Osteocyte (in vitro differentiated cells): ENCODE measurements around the gene FASTKD1. TPM values are rescaled to one million over a fixed set of nuclear protein-coding genes. Genes with fewer than 3 reads are reported as not detected.
"Not testable (repeated sequence)": the region's sequence is repeated elsewhere in the genome, so short reads cannot be mapped to it uniquely, and the experiment has no call there.

Experiments used
- DNase-seq: peaks from one replicate; pipeline ENCODE4 v3.0.0; 2021; ENCODE audit warnings: mixed read lengths; ENCODE audit not compliant: unreplicated experiment; ENCODE audit errors: extremely low spot score
- H3K27ac Mint-ChIP-seq: one replicate; pipeline ENCODE4 v1.8.0; 2021; ENCODE audit warnings: mild to moderate bottlenecking, mixed read lengths; ENCODE audit not compliant: unreplicated experiment
- H3K27me3 Mint-ChIP-seq: one replicate; pipeline ENCODE4 v1.8.0; 2021; ENCODE audit warnings: mixed read lengths; ENCODE audit not compliant: unreplicated experiment
- H3K36me3 Mint-ChIP-seq: one replicate; pipeline ENCODE4 v1.8.0; 2021; ENCODE audit warnings: mixed read lengths; ENCODE audit not compliant: unreplicated experiment
- H3K4me1 Mint-ChIP-seq: one replicate; pipeline ENCODE4 v1.8.0; 2021; ENCODE audit warnings: mixed read lengths; ENCODE audit not compliant: unreplicated experiment
- H3K4me3 Mint-ChIP-seq: one replicate; pipeline ENCODE4 v1.8.0; 2021; ENCODE audit warnings: mild to moderate bottlenecking, moderate library complexity, mixed read lengths; ENCODE audit not compliant: unreplicated experiment
- H3K9me3 Mint-ChIP-seq: one replicate; pipeline ENCODE4 v1.8.0; 2021; ENCODE audit warnings: mixed read lengths; ENCODE audit not compliant: unreplicated experiment
- total RNA-seq: library from RNA; stranded (reverse); gene quantifications from 2 replicates; pipeline ENCODE4 v1.2.1, GENCODE V29; 2021
- TF ChIP-seq, protein P1 (sequence below): fragments of 200-600 bp; sonication (generic); IDR thresholded peaks from 2 replicates; pipeline ENCODE4 v1.5.0; 2021; ENCODE audit warnings: antibody characterized with exemption, mild to moderate bottlenecking, moderate library complexity

The FASTKD1 gene
- total RNA-seq, 1 donor from 2014 or later: 15.6 TPM

GRCh38 chr2:169540146-169540545 is 33.5 kb downstream of the FASTKD1 start:
- Mint-ChIP-seq H3K36me3 (peaks cover 12% of the 10 kb centered on the region), H3K4me3 (no peak overlapping the region), H3K4me1 (no peaks in the 10 kb centered on the region), H3K9me3 (no peaks in the 10 kb centered on the region), H3K27me3 (no peaks in the 10 kb centered on the region), H3K27ac (no peak overlapping the region)
- TF ChIP-seq, protein P1, sequence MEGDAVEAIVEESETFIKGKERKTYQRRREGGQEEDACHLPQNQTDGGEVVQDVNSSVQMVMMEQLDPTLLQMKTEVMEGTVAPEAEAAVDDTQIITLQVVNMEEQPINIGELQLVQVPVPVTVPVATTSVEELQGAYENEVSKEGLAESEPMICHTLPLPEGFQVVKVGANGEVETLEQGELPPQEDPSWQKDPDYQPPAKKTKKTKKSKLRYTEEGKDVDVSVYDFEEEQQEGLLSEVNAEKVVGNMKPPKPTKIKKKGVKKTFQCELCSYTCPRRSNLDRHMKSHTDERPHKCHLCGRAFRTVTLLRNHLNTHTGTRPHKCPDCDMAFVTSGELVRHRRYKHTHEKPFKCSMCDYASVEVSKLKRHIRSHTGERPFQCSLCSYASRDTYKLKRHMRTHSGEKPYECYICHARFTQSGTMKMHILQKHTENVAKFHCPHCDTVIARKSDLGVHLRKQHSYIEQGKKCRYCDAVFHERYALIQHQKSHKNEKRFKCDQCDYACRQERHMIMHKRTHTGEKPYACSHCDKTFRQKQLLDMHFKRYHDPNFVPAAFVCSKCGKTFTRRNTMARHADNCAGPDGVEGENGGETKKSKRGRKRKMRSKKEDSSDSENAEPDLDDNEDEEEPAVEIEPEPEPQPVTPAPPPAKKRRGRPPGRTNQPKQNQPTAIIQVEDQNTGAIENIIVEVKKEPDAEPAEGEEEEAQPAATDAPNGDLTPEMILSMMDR: no peak
- no peak for DNase-seq

DNA sequence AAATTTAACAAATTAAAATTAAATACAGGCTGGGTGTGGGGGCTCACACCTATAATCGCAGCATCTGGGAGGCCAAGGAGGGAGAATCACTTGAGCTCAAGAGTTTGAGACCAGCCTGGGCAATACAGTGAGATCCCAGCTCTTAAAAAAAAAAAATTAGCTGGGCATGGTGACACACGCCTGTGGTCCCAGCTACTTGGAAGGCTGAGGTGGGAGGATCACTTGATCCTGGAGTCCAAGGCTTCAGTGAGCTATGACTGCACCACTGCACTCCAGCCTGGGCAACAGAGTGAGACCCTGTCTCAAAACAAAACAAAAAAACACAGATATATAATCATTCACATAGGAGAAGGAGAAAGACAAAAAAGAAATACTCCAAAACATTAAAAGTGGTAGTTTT is 34.2 kb downstream of the FASTKD1 start:
- H3K27me3 Mint-ChIP-seq, H3K4me1 Mint-ChIP-seq, H3K4me3 Mint-ChIP-seq, H3K9me3 Mint-ChIP-seq, H3K27ac Mint-ChIP-seq, DNase-seq: not testable (repeated sequence)
- H3K36me3 Mint-ChIP-seq: peaks cover 12% of the 10 kb centered on the region

DNA sequence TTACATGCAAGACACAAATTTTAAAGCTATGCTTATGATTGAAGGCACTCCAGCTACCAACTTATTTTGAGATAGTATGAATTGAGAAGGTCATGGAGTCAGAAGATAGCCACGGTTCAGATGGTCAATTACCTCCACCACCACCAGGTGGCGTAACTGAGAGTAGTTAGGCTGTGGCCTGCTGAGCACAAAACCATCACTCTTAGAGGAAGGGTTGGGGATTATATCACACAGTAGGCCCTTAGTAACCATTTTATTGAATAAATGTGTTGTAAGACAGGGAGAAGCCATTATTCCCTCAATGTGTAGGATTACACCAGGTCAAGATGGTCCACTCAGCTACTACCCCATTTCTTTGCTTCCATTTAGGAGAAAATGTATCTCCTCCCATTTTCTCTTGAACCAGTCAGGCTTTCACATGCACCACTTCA is 45.4 kb downstream of the FASTKD1 start:
- H3K27me3 Mint-ChIP-seq: no peaks in the 10 kb centered on the region
- H3K4me3 Mint-ChIP-seq: no peak overlapping the region
- H3K4me1 Mint-ChIP-seq: no peaks in the 10 kb centered on the region
- TF ChIP-seq, protein P1: peak; percentile 86
- peaks cover 16% of the 10 kb centered on the region for H3K36me3 Mint-ChIP-seq
- no peaks in the 10 kb centered on the region for H3K9me3 Mint-ChIP-seq
- H3K27ac Mint-ChIP-seq: no peak overlapping the region
- no peak for DNase-seq

DNA sequence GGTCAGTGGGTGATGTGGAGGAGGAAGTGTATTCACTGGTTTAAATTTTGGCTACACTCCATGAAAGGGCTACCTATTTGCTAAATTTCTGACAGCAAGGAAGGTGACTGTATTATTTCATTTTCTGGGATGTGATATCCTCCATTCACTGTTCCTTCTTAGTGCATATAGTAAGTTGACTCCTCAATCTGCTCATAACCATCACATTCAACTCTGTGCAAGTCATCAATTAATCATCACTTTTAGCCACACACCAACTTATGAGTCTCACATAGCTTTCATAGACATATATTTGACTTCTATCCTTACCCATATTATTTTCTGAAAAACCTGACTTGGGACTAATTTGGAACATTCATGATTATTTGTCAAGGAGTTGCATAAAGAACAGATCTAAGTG is 47.2 kb downstream of the FASTKD1 start:
- no peak for DNase-seq

DNA sequence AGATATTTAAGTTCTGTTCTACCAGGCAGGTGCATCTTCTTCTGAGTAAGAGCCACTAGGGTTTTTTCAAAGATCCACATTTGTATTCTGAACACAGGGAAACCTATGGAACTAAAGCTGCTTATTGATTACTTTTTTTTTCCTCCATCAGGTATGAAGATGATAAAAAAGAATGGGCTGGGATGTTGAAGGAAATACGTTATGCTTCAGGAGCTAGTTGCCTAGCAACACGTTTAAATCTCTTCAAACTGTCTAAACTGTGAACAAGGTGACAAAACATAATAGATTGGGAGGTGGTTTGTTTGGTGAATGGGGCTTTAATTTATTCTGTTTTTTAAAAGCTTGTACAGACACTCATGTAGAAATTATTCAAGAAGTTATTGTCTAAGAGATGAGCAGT is 48.2 kb downstream of the FASTKD1 start:
- no peaks in the 10 kb centered on the region for H3K9me3 Mint-ChIP-seq
- H3K4me1 Mint-ChIP-seq: no peaks in the 10 kb centered on the region
- no peak overlapping the region for H3K4me3 Mint-ChIP-seq
- H3K36me3 Mint-ChIP-seq: peaks cover 20% of the 10 kb centered on the region
- DNase-seq: no peak
- TF ChIP-seq, protein P1: no peak
- no peak overlapping the region for H3K27ac Mint-ChIP-seq
- no peaks in the 10 kb centered on the region for H3K27me3 Mint-ChIP-seq

More for the DNA sequence above, 47.2 kb downstream of the FASTKD1 start:
- no peaks in the 10 kb centered on the region for H3K4me1 Mint-ChIP-seq
- H3K4me3 Mint-ChIP-seq: no peak overlapping the region
- no peak overlapping the region for H3K27ac Mint-ChIP-seq
- no peaks in the 10 kb centered on the region for H3K27me3 Mint-ChIP-seq
- H3K9me3 Mint-ChIP-seq: no peaks in the 10 kb centered on the region
- peaks cover 22% of the 10 kb centered on the region for H3K36me3 Mint-ChIP-seq
- TF ChIP-seq, protein P1: no peak

DNA sequence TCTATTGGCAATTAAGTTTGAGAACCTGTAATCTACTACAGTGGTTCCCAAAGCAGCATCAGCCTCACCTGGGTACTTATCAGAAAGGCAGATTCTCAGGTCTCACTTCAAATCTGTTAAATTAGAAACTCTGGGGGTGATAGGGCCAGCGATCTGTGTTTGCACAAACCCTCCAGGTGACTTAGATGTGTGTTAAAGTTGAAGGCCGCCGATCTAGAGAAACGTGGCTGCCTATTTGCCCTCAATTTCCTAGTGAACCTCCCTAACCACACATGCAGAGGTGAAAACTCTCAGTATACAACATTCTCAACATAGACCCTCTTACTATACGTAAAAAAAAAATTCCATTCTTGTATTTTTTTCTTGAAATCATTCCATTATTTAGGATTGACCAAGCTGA is 50.0 kb downstream of the FASTKD1 start:
- peaks cover 11% of the 10 kb centered on the region for H3K36me3 Mint-ChIP-seq
- H3K4me1 Mint-ChIP-seq: no peaks in the 10 kb centered on the region
- H3K27me3 Mint-ChIP-seq: no peaks in the 10 kb centered on the region
- TF ChIP-seq, protein P1: no peak
- H3K27ac Mint-ChIP-seq: no peak overlapping the region
- H3K4me3 Mint-ChIP-seq: no peak overlapping the region
- no peaks in the 10 kb centered on the region for H3K9me3 Mint-ChIP-seq
- DNase-seq: no peak
